A549 (cell line): ENCODE data around the gene FBXO30.

ENCODE experiments used
- EHMT2 ChIP-seq: fragments of 200-600 bp; sonication (generic); IDR thresholded peaks from 2 replicates; pipeline ENCODE4 v1.6.1; 2016; ENCODE audit warnings: antibody characterized with exemption, low read depth, mild to moderate bottlenecking, moderate library complexity
- GATA3 ChIP-seq: IDR thresholded peaks from 2 replicates; pipeline ENCODE4 v1.6.1; 2012; ENCODE audit warnings: borderline replicate concordance
- HDAC2 ChIP-seq: fragments of 200-600 bp; sonication (generic); IDR thresholded peaks from 2 replicates; pipeline ENCODE4 v1.6.1; 2016
- JUN ChIP-seq, 2 experiments: fragments of >200 bp; sonication (Bioruptor Twin); formaldehyde crosslinking; IDR thresholded peaks; 2 replicates in 1 of 2; 3 replicates in 1 of 2; pipeline ENCODE4 v1.6.1; 2016 to 2017
- SMC3 ChIP-seq: fragments of >200 bp; sonication (Bioruptor Twin); formaldehyde crosslinking; IDR thresholded peaks from 3 replicates; pipeline ENCODE4 v1.6.1; 2018; ENCODE audit warnings: inconsistent platforms
- TF ChIP-seq, protein P1 (sequence below): fragments of >200 bp; sonication (Bioruptor Twin); formaldehyde crosslinking; IDR thresholded peaks from 3 replicates; pipeline ENCODE4 v1.5.1; 2016

DNA sequence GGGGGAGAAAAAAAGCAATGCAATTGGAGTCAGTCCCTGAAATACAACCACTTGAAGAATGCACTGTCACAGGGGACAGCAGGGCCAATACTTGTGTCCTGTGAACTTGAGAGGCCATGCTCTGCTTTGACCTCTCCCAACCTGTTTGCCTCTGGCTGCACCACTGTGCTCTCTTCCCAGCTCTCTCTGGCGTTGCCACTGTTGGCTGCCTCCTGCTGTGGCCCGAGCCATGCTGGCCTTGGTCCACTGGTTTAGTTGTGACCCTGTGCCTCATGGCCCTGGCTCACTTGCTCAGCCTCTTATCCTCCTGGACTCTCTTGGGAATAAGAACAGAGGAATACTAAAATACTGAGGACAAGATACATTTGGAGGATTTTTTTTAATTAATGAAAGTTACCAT, 14.5 kb upstream of the FBXO30 start:
- TF ChIP-seq, protein P1, sequence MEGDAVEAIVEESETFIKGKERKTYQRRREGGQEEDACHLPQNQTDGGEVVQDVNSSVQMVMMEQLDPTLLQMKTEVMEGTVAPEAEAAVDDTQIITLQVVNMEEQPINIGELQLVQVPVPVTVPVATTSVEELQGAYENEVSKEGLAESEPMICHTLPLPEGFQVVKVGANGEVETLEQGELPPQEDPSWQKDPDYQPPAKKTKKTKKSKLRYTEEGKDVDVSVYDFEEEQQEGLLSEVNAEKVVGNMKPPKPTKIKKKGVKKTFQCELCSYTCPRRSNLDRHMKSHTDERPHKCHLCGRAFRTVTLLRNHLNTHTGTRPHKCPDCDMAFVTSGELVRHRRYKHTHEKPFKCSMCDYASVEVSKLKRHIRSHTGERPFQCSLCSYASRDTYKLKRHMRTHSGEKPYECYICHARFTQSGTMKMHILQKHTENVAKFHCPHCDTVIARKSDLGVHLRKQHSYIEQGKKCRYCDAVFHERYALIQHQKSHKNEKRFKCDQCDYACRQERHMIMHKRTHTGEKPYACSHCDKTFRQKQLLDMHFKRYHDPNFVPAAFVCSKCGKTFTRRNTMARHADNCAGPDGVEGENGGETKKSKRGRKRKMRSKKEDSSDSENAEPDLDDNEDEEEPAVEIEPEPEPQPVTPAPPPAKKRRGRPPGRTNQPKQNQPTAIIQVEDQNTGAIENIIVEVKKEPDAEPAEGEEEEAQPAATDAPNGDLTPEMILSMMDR, result no peak
- TF ChIP-seq SMC3, result no peak
- no peak for TF ChIP-seq GATA3
- no peak for TF ChIP-seq EHMT2
- no peak for TF ChIP-seq HDAC2
- no peak for TF ChIP-seq JUN (IDR thresholded peaks at IDR 0.05)
